Measurements from ENCODE around the gene NAB2. TPM values are rescaled to one million over a fixed set of nuclear protein-coding genes. Genes with fewer than 3 reads are reported as not detected.

Gene NAB2
- total RNA-seq, 1 experiment from 2014 or later, result 30.6 TPM

DNA sequence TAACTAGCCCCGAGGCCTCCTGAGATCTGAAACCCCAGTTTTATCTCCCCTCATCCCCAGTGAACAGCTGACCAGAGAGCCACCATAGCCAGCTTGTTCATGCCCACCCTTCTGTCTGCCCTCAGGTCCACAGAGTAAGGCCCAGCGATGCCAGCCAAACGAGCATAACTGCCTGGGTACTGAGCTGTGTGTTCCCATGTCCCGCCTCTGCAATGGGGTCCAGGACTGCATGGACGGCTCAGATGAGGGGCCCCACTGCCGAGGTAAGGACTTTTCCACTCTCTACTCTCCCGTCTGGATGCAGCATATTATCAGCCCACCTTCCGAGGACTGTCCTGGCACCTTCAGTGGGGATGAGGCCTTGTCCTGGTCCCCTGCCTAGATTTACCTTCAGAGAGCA is 52.3 kb downstream of the NAB2 start:
- H3K9me3 Mint-ChIP-seq (ENCODE audit: unreplicated experiment), result no peaks in the 10 kb centered on the region
- ChIA-PET POLR2A (interaction anchor here (0.7 kb wide), 1 partner anchor 14 kb away, joined by 3 read pairs; no protein-coding TSS in a partner anchor), CTCF (interaction anchor here (0.8 to 1.4 kb wide), 2 partner anchors 34 to 80 kb away, joined by 3 to 4 read pairs; no protein-coding TSS in a partner anchor)
- DNase-seq (ENCODE audit: unreplicated experiment), result no peak
- H3K4me3 Mint-ChIP-seq (ENCODE audit: unreplicated experiment), result no peak overlapping the region
- intact Hi-C loops (cut with micrococcal nuclease), result no loop called here
- no peak overlapping the region for H3K27ac Mint-ChIP-seq (ENCODE audit: low read depth, unreplicated experiment)
- H3K27me3 Mint-ChIP-seq (ENCODE audit: insufficient read depth, unreplicated experiment), result no peaks in the 10 kb centered on the region
- BruUV-seq (replicated peaks), result no TSS peak
- no peak for TF ChIP-seq CTCF (IDR thresholded peaks at IDR 0.05; ENCODE audit: unreplicated experiment)
- H3K4me1 Mint-ChIP-seq (ENCODE audit: insufficient read depth, unreplicated experiment), result peaks cover 6% of the 10 kb centered on the region
- peaks cover 27% of the 10 kb centered on the region for H3K36me3 Mint-ChIP-seq (ENCODE audit: insufficient read depth, unreplicated experiment)

GRCh38 chr12:57142121-57142520 is 53.2 kb downstream of the NAB2 start:
- H3K9me3 Mint-ChIP-seq (ENCODE audit: unreplicated experiment), result no peaks in the 10 kb centered on the region
- DNase-seq (ENCODE audit: unreplicated experiment), result no peak
- CTCF ChIA-PET, result no interaction called here
- BruUV-seq (replicated peaks), result no TSS peak
- no peak overlapping the region for H3K4me3 Mint-ChIP-seq (ENCODE audit: unreplicated experiment)
- no peaks in the 10 kb centered on the region for H3K27me3 Mint-ChIP-seq (ENCODE audit: insufficient read depth, unreplicated experiment)
- peaks cover 32% of the 10 kb centered on the region for H3K36me3 Mint-ChIP-seq (ENCODE audit: insufficient read depth, unreplicated experiment)
- POLR2A ChIA-PET, result no interaction called here
- no peak for TF ChIP-seq CTCF (IDR thresholded peaks at IDR 0.05; ENCODE audit: unreplicated experiment)
- intact Hi-C loops (cut with micrococcal nuclease), result no loop called here
- no peak overlapping the region for H3K27ac Mint-ChIP-seq (ENCODE audit: low read depth, unreplicated experiment)
- peaks cover 6% of the 10 kb centered on the region for H3K4me1 Mint-ChIP-seq (ENCODE audit: insufficient read depth, unreplicated experiment)

DNA sequence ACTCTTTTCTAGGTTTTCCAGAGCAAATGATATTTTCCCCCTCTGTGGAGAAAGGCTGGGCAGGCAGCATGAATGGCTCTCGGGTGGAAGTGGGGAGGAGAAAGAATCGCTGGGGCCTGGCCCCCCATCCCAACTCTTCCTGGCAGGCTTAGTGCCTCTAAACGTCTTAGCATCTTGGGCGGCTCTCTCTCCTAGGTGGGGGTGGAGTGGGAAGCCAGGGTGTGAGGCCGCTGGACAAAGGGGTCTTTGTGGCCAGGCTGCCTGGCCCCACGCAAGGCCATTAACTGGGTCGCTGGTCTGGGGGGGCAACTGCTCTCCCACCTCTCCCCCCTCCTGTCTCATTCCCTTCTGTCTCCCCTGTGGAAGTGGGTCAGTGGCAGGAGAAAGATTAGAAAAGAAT is 53.8 kb downstream of the NAB2 start:
- Mint-ChIP-seq H3K9me3 (ENCODE audit: unreplicated experiment) (no peaks in the 10 kb centered on the region), H3K4me3 (ENCODE audit: unreplicated experiment) (no peak overlapping the region), H3K27me3 (ENCODE audit: insufficient read depth, unreplicated experiment) (no peaks in the 10 kb centered on the region), H3K27ac (ENCODE audit: low read depth, unreplicated experiment) (no peak overlapping the region), H3K36me3 (ENCODE audit: insufficient read depth, unreplicated experiment) (peaks cover 35% of the 10 kb centered on the region), H3K4me1 (ENCODE audit: insufficient read depth, unreplicated experiment) (peaks cover 12% of the 10 kb centered on the region)
- POLR2A ChIA-PET, result no interaction called here
- no peak for TF ChIP-seq CTCF (IDR thresholded peaks at IDR 0.05; ENCODE audit: unreplicated experiment)
- CTCF ChIA-PET, result interaction anchor here (0.8 kb wide), 1 partner anchor 25 kb away, joined by 3 read pairs; no protein-coding TSS in a partner anchor
- no TSS peak for BruUV-seq (replicated peaks)
- intact Hi-C loops (cut with micrococcal nuclease), result no loop called here
- no peak for DNase-seq (ENCODE audit: unreplicated experiment)

DNA sequence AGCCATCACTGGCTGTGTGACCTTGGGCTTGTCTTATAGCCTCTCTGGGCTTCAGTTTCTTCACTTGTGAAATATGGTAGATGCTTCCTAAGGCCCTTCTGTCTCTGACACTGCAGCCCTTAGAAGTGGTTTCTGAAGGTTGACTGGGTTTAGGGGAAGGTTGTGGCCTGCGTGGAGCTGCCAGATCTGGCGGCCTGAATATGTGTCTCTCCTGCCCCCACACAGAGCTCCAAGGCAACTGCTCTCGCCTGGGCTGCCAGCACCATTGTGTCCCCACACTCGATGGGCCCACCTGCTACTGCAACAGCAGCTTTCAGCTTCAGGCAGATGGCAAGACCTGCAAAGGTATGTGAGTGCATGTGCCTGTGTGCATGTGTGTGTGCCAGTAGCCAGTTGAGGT is 54.5 kb downstream of the NAB2 start:
- CTCF ChIA-PET, result interaction anchor here (0.8 kb wide), 1 partner anchor 24 kb away, joined by 3 read pairs; no protein-coding TSS in a partner anchor
- no TSS peak for BruUV-seq (replicated peaks)

More for the DNA sequence above, 54.5 kb downstream of the NAB2 start:
- Mint-ChIP-seq H3K36me3 (ENCODE audit: insufficient read depth, unreplicated experiment) (peaks cover 35% of the 10 kb centered on the region), H3K9me3 (ENCODE audit: unreplicated experiment) (no peaks in the 10 kb centered on the region), H3K4me1 (ENCODE audit: insufficient read depth, unreplicated experiment) (peaks cover 14% of the 10 kb centered on the region), H3K4me3 (ENCODE audit: unreplicated experiment) (no peak overlapping the region), H3K27ac (ENCODE audit: low read depth, unreplicated experiment) (no peak overlapping the region), H3K27me3 (ENCODE audit: insufficient read depth, unreplicated experiment) (no peaks in the 10 kb centered on the region)
- DNase-seq (ENCODE audit: unreplicated experiment), result no peak
- POLR2A ChIA-PET, result no interaction called here
- TF ChIP-seq CTCF (IDR thresholded peaks at IDR 0.05; ENCODE audit: unreplicated experiment), result no peak
- intact Hi-C loops (cut with micrococcal nuclease), result no loop called here

Other genes starting within 250 kb of the NAB2 start
- gene SDR9C7, start 154.7 kb upstream of the NAB2 start, total RNA-seq (2022), result not detected in 2 replicates
- 0.10 and 0.16 TPM in 2 replicates for gene RDH16, start 131.5 kb upstream of the NAB2 start, total RNA-seq (2022)
- gene ZBTB39, start 82.6 kb upstream of the NAB2 start, total RNA-seq (2022), result 5.2 and 6.2 TPM in 2 replicates
- gene TAC3, start 72.6 kb upstream of the NAB2 start, total RNA-seq (2022), result not detected in 2 replicates
- gene MYO1A, start 39.0 kb upstream of the NAB2 start, total RNA-seq (2022), result 0.12 and 0.42 TPM in 2 replicates
- 17.5 and 22.5 TPM in 2 replicates for gene NEMP1, start 10.3 kb upstream of the NAB2 start, total RNA-seq (2022)
- gene STAT6, start 22.2 kb downstream of the NAB2 start, total RNA-seq (2022), result 99.7 and 122 TPM in 2 replicates
- 18.9 and 25.3 TPM in 2 replicates for gene LRP1, start 39.4 kb downstream of the NAB2 start, total RNA-seq (2022)
- gene LRP1-AS, start 58.5 kb downstream of the NAB2 start, total RNA-seq (2022), result not detected in 2 replicates
- gene NXPH4, start 127.7 kb downstream of the NAB2 start, total RNA-seq (2022), result 2.2 and 2.8 TPM in 2 replicates
- 375 and 421 TPM in 2 replicates for gene SHMT2, start 140.6 kb downstream of the NAB2 start, total RNA-seq (2022)
- 2.5 and 2.8 TPM in 2 replicates for gene STAC3, start 162.1 kb downstream of the NAB2 start, total RNA-seq (2022)